ENCODE measurements around the gene UBAC2. TPM values are rescaled to one million over a fixed set of nuclear protein-coding genes. Genes with fewer than 3 reads are reported as not detected.

The UBAC2 gene
- total RNA-seq, 1 experiment from 2014 or later = 96.0 TPM

- in situ Hi-C loops (cut with HindIII; ENCODE audit: low sequenced_read_pairs) = no loop called here
- no peak for DNase-seq (ENCODE audit: low spot score)
These were observed 21.2 kb upstream of the UBAC2 start for GRCh38 chr13:99179460-99179859.

GRCh38 chr13:99182439-99182838 is 18.2 kb upstream of the UBAC2 start:
- in situ Hi-C loops (cut with HindIII; ENCODE audit: low sequenced_read_pairs) = no loop called here
- no peak for DNase-seq (ENCODE audit: low spot score)

GRCh38 chr13:99185606-99186005 is 15.0 kb upstream of the UBAC2 start:
- no peak for DNase-seq (ENCODE audit: low spot score)
- in situ Hi-C loops (cut with HindIII; ENCODE audit: low sequenced_read_pairs) = no loop called here

GRCh38 chr13:99190147-99190985 is 10.3 kb upstream of the UBAC2 start:
- in situ Hi-C loops (cut with HindIII; ENCODE audit: low sequenced_read_pairs) = no loop called here
- DNase-seq (ENCODE audit: low spot score) = no peak

GRCh38 chr13:99191336-99191899 is 9.2 kb upstream of the UBAC2 start:
- in situ Hi-C loops (cut with HindIII; ENCODE audit: low sequenced_read_pairs) = no loop called here
- no peak for DNase-seq (ENCODE audit: low spot score)

GRCh38 chr13:99191900-99192399 is 8.7 kb upstream of the UBAC2 start:
- DNase-seq (ENCODE audit: low spot score) = no peak
- in situ Hi-C loops (cut with HindIII; ENCODE audit: low sequenced_read_pairs) = no loop called here

- no peak for DNase-seq (ENCODE audit: low spot score)
- in situ Hi-C loops (cut with HindIII; ENCODE audit: low sequenced_read_pairs) = no loop called here
These were observed 8.2 kb upstream of the UBAC2 start for GRCh38 chr13:99192480-99192879.

- DNase-seq (ENCODE audit: low spot score) = no peak
- in situ Hi-C loops (cut with HindIII; ENCODE audit: low sequenced_read_pairs) = no loop called here
These were observed 7.5 kb upstream of the UBAC2 start for GRCh38 chr13:99193152-99193551.

GRCh38 chr13:99196466-99197116 is 4.1 kb upstream of the UBAC2 start:
- DNase-seq (ENCODE audit: low spot score) = no peak
- in situ Hi-C loops (cut with HindIII; ENCODE audit: low sequenced_read_pairs) = no loop called here

- in situ Hi-C loops (cut with HindIII; ENCODE audit: low sequenced_read_pairs) = no loop called here
- DNase-seq (ENCODE audit: low spot score) = no peak
These were observed 3.5 kb upstream of the UBAC2 start for GRCh38 chr13:99197117-99197651.

- no peak for DNase-seq (ENCODE audit: low spot score)
- in situ Hi-C loops (cut with HindIII; ENCODE audit: low sequenced_read_pairs) = no loop called here
These were observed 868 bp upstream of the UBAC2 start for GRCh38 chr13:99199541-99200431.

GRCh38 chr13:99203601-99204579 is 3.2 kb downstream of the UBAC2 start:
- in situ Hi-C loops (cut with HindIII; ENCODE audit: low sequenced_read_pairs) = no loop called here
- no peak for DNase-seq (ENCODE audit: low spot score)

- in situ Hi-C loops (cut with HindIII; ENCODE audit: low sequenced_read_pairs) = no loop called here
- DNase-seq (ENCODE audit: low spot score) = no peak
These were observed 5.1 kb downstream of the UBAC2 start for GRCh38 chr13:99205621-99206220.

- DNase-seq (ENCODE audit: low spot score) = no peak
- in situ Hi-C loops (cut with HindIII; ENCODE audit: low sequenced_read_pairs) = no loop called here
These were observed 5.6 kb downstream of the UBAC2 start for GRCh38 chr13:99206226-99206625.

- in situ Hi-C loops (cut with HindIII; ENCODE audit: low sequenced_read_pairs) = no loop called here
- no peak for DNase-seq (ENCODE audit: low spot score)
These were observed 6.2 kb downstream of the UBAC2 start for GRCh38 chr13:99206873-99207272.

GRCh38 chr13:99207511-99207910 is 6.9 kb downstream of the UBAC2 start:
- in situ Hi-C loops (cut with HindIII; ENCODE audit: low sequenced_read_pairs) = no loop called here
- DNase-seq (ENCODE audit: low spot score) = no peak

- no peak for DNase-seq (ENCODE audit: low spot score)
- in situ Hi-C loops (cut with HindIII; ENCODE audit: low sequenced_read_pairs) = no loop called here
These were observed 7.5 kb downstream of the UBAC2 start for GRCh38 chr13:99208185-99208584.

Measured in G401 (cell line).